Epidermal melanocyte (primary cell): ENCODE measurements around the gene BMP8A.
"Not testable (repeated sequence)": the region's sequence is repeated elsewhere in the genome, so short reads cannot be mapped to it uniquely, and the experiment has no call there.

Experiments
- DNase-seq: peaks from one replicate; pipeline ENCODE4 v3.0.0; 2011; ENCODE audit warnings: low spot score; ENCODE audit not compliant: insufficient read length

BMP8A gene

DNA sequence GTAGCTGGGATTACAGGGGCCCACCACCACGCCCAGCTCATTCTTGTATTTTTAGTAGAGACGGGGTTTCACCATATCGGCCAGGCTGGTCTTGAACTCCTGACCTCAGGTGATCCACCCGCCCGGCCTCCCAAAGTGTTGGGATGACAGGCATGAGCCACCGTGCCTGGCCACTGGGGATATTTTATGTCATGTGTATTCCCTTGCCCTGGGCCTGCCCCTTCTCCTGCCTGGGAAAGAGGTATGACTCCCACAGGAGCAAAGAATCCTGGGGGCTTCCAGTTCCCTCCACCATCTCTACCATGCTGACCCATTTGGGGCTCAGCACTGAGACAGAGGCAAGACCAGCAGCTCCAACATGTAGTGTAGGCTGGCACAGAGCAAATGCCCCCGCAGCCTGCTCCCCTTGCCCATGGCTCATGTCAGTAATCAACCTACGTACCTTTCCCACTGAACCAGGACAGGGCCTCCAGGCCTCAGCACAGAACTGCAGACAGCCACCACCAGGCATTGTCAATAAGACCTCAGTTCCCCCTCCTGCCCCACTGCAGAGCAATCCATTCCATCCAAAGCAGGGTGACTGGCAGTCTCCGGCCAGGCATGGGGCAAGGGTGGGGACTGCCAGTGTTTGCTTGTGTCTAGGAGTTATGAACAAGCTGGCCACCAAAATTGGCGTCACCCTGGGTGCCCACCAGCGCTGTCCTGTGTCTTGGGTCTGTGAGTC is 35.2 kb downstream of the BMP8A start:
- DNase-seq: no peak

- DNase-seq: not testable (repeated sequence)
These were observed 35.7 kb downstream of the BMP8A start for GRCh38 chr1:39527190-39527579.

- no peak for DNase-seq
These were observed 36.6 kb downstream of the BMP8A start for GRCh38 chr1:39528082-39528481.

GRCh38 chr1:39529901-39530535 is 38.6 kb downstream of the BMP8A start:
- no peak for DNase-seq

DNA sequence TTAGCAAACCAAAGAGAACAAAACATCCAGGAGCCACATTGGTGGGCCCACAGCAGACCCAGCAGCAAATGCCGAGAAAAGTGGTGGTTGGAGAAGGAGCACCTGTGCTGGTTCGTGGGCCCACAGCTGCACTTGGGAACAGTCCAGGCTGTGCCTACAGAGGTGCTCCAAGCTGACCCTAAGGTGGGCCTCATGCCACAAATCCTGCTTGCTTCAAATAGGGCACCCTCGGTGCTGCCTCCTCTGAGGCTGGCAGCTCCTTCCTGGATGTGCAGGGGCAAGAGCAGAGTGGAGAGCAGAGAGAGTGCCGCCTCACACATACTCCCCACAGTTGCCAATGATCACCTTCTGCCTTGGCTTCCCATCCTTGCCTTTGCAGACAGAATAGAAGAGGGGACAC is 40.1 kb downstream of the BMP8A start:
- no peak for DNase-seq

DNA sequence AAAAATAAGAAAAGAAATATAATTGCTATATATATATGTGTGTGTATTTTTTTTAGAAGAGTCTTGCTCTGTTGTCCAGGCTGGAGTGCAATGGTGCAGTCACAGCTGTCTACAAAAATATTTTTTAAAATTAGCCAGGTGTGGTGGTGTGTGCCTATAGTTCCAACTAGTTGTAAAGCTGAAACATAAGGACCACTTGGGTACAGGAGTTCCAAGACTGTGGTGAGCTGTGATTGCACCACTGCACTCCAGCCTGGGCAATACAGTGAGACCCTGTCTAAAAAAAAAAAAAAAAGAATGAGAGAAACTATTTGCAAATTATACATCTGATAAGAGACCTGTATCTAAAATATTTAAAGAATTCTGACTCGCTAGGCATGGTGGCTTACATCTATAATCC is 42.0 kb downstream of the BMP8A start:
- no peak for DNase-seq

GRCh38 chr1:39538531-39539251 is 47.3 kb downstream of the BMP8A start:
- DNase-seq: no peak

GRCh38 chr1:39539252-39539790 is 47.9 kb downstream of the BMP8A start:
- DNase-seq: peak; percentile 82

DNA sequence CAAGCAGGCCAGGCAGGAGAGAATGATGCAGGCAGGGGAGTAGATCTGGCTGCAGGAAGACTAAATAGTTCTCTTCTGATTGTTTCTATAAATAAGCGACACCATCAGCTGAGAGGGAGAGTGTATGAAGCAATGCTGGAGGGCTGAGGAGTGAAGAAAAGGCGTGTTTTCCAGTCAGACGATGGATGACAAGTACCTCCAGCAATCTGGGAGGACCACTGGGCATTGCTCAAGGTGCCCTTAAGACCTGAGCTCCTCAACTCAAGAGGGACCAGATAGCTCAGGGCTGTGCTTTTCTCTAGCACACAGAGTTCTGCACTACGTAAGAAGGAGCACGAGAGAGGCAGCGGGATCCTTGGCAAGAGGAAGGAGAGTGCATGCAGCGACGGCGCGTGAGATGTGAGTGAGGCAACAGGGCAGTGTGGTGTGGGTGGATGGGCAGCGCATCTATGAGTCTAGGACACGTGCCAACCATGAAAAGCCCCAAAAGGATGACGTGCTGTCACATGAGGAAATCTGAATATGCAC is 49.1 kb downstream of the BMP8A start:
- no peak for DNase-seq

DNA sequence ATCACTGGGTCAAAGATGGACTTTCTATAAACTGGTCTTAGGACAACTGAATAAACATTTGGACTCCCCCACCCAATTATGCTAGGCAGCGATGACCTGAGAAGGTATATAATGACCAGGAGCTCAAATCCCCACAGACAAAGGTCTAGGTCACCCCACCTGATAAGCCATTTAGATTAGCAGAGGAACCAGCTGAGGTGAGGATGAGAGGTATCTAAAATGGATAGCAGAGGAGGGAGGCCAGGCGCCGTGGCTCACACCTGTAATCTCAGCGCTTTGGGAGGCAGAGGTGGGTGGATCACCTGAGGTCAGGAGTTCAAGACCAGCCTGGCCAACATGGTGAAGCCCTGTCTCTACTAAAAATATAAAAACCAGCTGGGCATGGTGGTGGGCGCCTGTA is 51.5 kb downstream of the BMP8A start:
- no peak for DNase-seq

DNA sequence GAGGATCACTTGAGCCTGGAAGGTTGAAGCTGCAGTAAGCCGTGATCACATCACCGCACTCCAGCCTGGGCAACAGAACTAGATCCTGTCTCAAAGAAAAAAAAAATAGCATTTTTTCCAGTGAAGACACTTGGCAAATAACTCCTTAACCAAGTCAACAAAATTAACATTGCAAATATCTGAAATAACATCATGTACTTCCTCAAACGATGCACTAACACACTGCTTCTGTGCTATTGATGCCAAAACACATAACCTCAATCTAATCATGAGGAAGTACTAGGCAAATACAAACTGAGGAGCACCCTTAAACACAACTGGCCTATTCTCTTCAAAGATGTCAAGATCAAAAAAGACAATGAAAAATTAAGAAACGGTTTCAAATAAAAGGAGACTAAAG is 52.9 kb downstream of the BMP8A start:
- no peak for DNase-seq

GRCh38 chr1:39545531-39545930 is 54.1 kb downstream of the BMP8A start:
- DNase-seq: no peak

GRCh38 chr1:39554277-39554676 is 62.8 kb downstream of the BMP8A start:
- DNase-seq: no peak

GRCh38 chr1:39561279-39561678 is 69.8 kb downstream of the BMP8A start:
- DNase-seq: no peak

DNA sequence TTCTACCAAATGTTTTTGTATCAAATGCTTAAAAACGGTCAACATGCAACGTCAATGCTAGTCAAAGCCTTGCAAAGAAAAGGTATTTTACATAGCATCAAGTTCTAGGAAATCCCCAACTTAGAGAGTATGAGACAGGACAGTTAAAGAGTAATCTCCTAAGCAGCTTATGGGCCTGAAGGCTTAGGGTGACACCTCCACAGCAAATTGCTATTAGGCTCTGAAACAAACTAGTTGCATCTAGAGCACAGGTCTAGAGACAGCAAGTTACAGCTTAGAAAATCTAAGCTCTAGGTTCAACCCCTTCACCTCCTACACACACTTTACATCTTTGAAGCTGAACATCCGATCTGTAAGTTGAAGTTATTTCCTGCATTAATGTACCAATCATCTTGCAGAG is 71.5 kb downstream of the BMP8A start:
- DNase-seq: no peak

DNA sequence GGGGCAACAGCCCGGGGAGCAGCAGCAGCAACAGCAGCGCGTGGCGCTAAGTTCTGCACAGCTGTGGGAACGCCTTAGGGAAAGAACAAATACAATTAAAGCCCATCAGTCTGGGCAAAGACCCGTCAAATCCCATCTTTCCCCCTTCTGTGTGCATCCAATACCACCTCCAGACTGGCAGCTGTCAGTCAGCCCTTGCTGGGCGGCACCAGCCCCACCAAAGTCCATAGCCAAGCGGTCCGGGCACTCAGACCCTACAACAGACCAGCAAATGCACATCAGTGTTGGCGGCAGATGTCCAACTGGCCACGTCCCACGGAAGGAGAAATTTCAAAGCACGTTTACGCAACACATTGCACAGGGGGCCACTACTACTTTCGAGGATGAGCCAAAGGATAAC is 72.2 kb downstream of the BMP8A start:
- no peak for DNase-seq

DNA sequence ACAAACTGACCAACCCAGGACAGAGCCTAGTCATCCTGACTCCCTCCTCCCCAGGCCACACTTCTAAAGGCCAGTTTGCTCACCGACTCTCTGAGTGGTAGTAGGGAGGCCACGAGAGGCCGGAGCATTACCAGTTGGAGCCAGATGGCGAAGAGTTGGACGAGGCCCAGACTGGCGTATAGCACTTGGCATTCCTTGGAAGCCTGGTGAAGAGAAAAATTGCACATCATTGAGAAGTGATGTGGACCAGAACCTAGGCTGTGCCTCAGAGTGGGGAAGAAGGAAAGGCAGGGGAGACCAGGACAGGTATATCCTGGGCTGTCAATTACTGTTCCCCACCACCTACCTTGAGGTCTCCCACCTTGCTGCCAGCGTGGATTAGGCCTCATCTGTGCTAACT is 72.9 kb downstream of the BMP8A start:
- no peak for DNase-seq

- no peak for DNase-seq
These were observed 73.5 kb downstream of the BMP8A start for GRCh38 chr1:39564941-39565340.

GRCh38 chr1:39566441-39567137 is 75.2 kb downstream of the BMP8A start:
- DNase-seq: no peak

DNA sequence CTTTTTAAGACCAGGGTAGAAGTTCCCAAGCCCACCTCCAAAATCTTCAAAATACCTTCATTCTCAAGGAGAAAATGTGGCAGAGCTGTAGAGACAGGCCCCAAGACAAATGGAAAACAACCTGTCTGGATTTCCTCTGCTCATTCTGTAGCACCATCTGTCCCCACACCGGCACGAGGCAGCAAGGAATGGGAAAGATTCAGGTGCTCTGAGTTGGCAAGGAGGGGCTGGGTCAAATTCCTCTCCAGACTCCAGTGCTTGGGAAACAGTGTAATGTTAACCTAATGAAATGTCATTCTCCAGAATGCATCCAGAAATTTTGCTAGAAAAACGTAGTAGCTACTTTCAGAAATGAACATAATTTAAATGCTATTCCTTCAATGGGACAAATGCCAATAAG is 75.9 kb downstream of the BMP8A start:
- no peak for DNase-seq

DNA sequence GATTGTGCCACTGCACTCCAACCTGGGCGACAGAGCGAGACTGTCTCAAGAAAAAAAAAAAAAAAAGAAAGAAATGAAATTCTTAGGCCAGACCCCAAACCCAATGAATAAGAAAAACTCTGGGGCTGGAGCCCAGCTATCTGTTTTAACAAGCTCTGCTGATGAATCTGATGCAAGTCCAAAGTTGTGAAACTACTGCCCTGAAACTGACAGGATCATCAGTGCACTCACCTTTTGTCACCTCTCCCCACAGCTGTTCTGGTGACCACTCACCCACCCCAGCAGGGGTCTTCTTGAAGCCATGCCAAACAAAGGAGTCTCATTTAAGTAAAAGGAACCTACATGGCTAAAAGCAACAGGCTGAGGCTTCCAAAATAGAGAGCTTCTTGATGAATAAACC is 76.8 kb downstream of the BMP8A start:
- DNase-seq: no peak

GRCh38 chr1:39569034-39569433 is 77.6 kb downstream of the BMP8A start:
- no peak for DNase-seq
